Parathyroid adenoma (tissue), 2 donors: ENCODE results near the gene MAT2B.

Experiments used
- H2AFZ ChIP-seq: fragments of 300-600 bp; sonication (generic); one replicate; pipeline ENCODE4 v1.7.0; 2017; ENCODE audit warnings: antibody characterized with exemption, mild to moderate bottlenecking
- H3K27ac ChIP-seq: fragments of 300-600 bp; sonication (generic); one replicate; pipeline ENCODE4 v1.7.0; 2017
- H3K27me3 ChIP-seq: fragments of 300-600 bp; sonication (generic); one replicate; pipeline ENCODE4 v1.7.0; 2017; ENCODE audit warnings: low read length; ENCODE audit not compliant: control insufficient read depth, insufficient read depth
- H3K36me3 ChIP-seq: fragments of 300-600 bp; sonication (generic); one replicate; pipeline ENCODE4 v1.7.0; 2017; ENCODE audit warnings: low read length; ENCODE audit not compliant: control insufficient read depth, insufficient read depth
- H3K4me1 ChIP-seq: fragments of 300-600 bp; sonication (generic); one replicate; pipeline ENCODE4 v1.7.0; 2017; ENCODE audit warnings: control low read depth
- H3K4me2 ChIP-seq: fragments of 300-600 bp; sonication (generic); one replicate; pipeline ENCODE4 v1.7.0; 2017; ENCODE audit warnings: low read length
- H3K4me3 ChIP-seq: fragments of 300-600 bp; sonication (generic); one replicate; pipeline ENCODE4 v1.7.0; 2017; ENCODE audit warnings: low read depth, low read length
- H3K79me2 ChIP-seq: fragments of 300-600 bp; sonication (generic); one replicate; pipeline ENCODE4 v1.7.0; 2017; ENCODE audit warnings: control low read depth
- H3K9ac ChIP-seq: fragments of 300-600 bp; sonication (generic); one replicate; pipeline ENCODE4 v1.7.0; 2017; ENCODE audit warnings: mild to moderate bottlenecking
- H3K9me3 ChIP-seq: fragments of 300-600 bp; sonication (generic); one replicate; pipeline ENCODE4 v1.7.0; 2017; ENCODE audit warnings: low read length; ENCODE audit not compliant: control insufficient read depth
- CTCF ChIP-seq: fragments of 300-600 bp; sonication (generic); IDR thresholded peaks from one replicate; pipeline ENCODE4 v1.7.0; 2017; ENCODE audit warnings: antibody characterized with exemption, mild to moderate bottlenecking
- donor health status: primary hyperparathyroidism.

The MAT2B gene

GRCh38 chr5:163467682-163468081, 37.7 kb upstream of the MAT2B start:
- no peak overlapping the region for H3K27ac ChIP-seq
- no peaks in the 10 kb centered on the region for H3K79me2 ChIP-seq
- TF ChIP-seq CTCF = no peak
- H2AFZ ChIP-seq = peak overlapping the region; percentile 13
- H3K9me3 ChIP-seq = no peaks in the 10 kb centered on the region
- no peak overlapping the region for H3K4me3 ChIP-seq
- peaks cover 5% of the 10 kb centered on the region for H3K4me1 ChIP-seq
- H3K36me3 ChIP-seq = no peaks in the 10 kb centered on the region
- H3K4me2 ChIP-seq = no peak overlapping the region
- no peaks in the 10 kb centered on the region for H3K27me3 ChIP-seq
- no peak overlapping the region for H3K9ac ChIP-seq

GRCh38 chr5:163473635-163474243, 31.7 kb upstream of the MAT2B start:
- H3K27me3 ChIP-seq = no peaks in the 10 kb centered on the region
- H3K9ac ChIP-seq = no peak overlapping the region

GRCh38 chr5:163475411-163475810, 30.0 kb upstream of the MAT2B start:
- no peaks in the 10 kb centered on the region for H3K9me3 ChIP-seq
- no peak for TF ChIP-seq CTCF
- no peaks in the 10 kb centered on the region for H3K79me2 ChIP-seq
- H3K4me1 ChIP-seq = no peaks in the 10 kb centered on the region
- H3K27me3 ChIP-seq = no peaks in the 10 kb centered on the region
- no peak overlapping the region for H2AFZ ChIP-seq
- H3K4me2 ChIP-seq = no peak overlapping the region
- H3K4me3 ChIP-seq = no peak overlapping the region
- H3K36me3 ChIP-seq = no peaks in the 10 kb centered on the region
- no peak overlapping the region for H3K27ac ChIP-seq
- H3K9ac ChIP-seq = no peak overlapping the region

More at GRCh38 chr5:163473635-163474243, 31.7 kb upstream of the MAT2B start:
- no peaks in the 10 kb centered on the region for H3K79me2 ChIP-seq
- no peaks in the 10 kb centered on the region for H3K36me3 ChIP-seq
- H2AFZ ChIP-seq = no peak overlapping the region
- H3K27ac ChIP-seq = no peak overlapping the region
- no peak overlapping the region for H3K4me2 ChIP-seq
- no peaks in the 10 kb centered on the region for H3K4me1 ChIP-seq
- H3K4me3 ChIP-seq = no peak overlapping the region
- TF ChIP-seq CTCF = peak; percentile 53
- no peaks in the 10 kb centered on the region for H3K9me3 ChIP-seq

GRCh38 chr5:163478126-163478981, 27.1 kb upstream of the MAT2B start:
- Histone ChIP-seq H2AFZ (no peak overlapping the region), H3K4me2 (no peak overlapping the region), H3K9me3 (no peaks in the 10 kb centered on the region), H3K9ac (no peak overlapping the region), H3K36me3 (no peaks in the 10 kb centered on the region), H3K27me3 (no peaks in the 10 kb centered on the region), H3K27ac (no peak overlapping the region), H3K4me3 (no peak overlapping the region), H3K79me2 (no peaks in the 10 kb centered on the region), H3K4me1 (no peaks in the 10 kb centered on the region)
- TF ChIP-seq CTCF = no peak
